GM21423 (cell line): ENCODE data around the gene COL12A1.

Source experiments
- ATAC-seq: cut with Tn5 transposase; IDR thresholded peaks from one replicate; pipeline ENCODE4 v1.9.1; 2021; ENCODE audit warnings: mild to moderate bottlenecking, moderate library complexity; ENCODE audit not compliant: unreplicated experiment

Gene COL12A1

DNA sequence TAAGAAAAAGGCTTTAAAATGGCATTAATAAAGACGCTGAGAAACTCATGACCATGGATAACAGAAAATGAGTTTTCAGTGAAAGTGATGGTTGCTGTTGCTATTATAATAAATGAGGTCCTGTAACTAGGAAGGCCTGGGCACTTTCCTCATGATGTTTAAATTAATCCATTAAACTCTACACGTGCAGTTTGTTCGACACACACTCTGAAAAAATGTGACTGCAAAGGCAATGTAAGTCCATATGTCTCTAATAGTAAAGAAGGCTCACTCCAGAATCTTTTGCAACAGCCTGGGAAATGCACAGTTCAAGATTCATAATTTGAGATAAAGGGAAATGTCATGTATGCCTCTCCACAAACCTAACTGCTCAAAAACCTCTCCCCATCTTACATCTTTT lies 153.4 kb downstream of the COL12A1 start:
- no peak for ATAC-seq

GRCh38 chr6:75049308-75049707 lies 156.5 kb downstream of the COL12A1 start:
- ATAC-seq: no peak

DNA sequence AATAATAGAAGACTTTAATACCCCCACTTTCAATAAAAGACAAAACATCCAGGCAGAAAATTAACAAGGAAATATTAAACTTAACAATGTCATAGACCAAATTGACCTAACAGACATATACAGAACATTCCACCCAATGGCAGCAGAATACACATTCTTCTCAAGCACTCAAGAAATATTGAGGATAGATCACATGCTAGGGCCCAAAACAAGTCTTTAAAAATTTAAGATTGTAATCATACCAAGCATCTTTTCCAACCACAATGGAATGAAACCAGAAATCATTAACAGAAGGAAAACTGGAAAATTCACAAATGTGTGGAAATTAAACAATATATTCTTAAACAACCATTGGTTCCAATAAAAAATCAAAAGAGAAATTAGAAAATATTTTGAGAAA lies 161.0 kb downstream of the COL12A1 start:
- ATAC-seq: no peak

DNA sequence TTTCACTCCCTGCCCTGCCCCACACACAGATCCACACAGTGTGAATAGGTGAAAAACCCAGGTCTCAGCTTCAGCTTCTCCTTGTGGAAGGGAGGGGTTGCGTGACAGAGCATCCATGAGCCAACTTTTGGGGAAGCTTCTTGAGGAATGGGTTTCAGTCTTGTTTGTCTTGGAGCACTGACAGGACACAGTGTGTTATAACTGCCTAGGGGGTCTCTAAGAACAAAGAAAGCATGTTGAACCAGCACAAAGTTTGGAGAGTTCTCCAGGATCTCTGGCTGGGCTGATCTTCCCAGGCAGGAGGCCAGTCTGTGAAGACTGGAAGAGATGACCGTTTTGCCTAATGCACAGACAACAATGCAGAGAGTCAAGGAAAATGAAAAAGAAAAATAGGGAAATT lies 164.5 kb downstream of the COL12A1 start:
- ATAC-seq: no peak
